H1 (cell line): ENCODE measurements around the gene PBX1. TPM values are rescaled to one million over a fixed set of nuclear protein-coding genes. Genes with fewer than 3 reads are reported as not detected.

Experiments
- CTCF ChIA-PET: fragments of 300-600 bp; sonication (Branson Sonifier 250); formaldehyde crosslinking; loops from one replicate; lab custom pipeline; 2021; ENCODE audit not compliant: partially characterized antibody; lab: Charles Lee
- POLR2A ChIA-PET: fragments of 300-600 bp; sonication (Branson Sonifier 250); formaldehyde crosslinking; loops from one replicate; lab custom pipeline; 2021; ENCODE audit warnings: inconsistent platforms; ENCODE audit not compliant: partially characterized antibody; lab: Charles Lee
- DNase-seq, 2 experiments: peaks; one replicate each; pipeline versions ENCODE4 v3.0.0 to v3.0.0-alpha.2; 2010 to 2022; ENCODE audit warnings: low spot score in 2 of 2, low read depth in 1 of 2, mixed read lengths in 1 of 2
- FAIRE-seq: peaks from 2 replicates; lab custom pipeline; 2011; peaks lifted over from hg19 to GRCh38; lab: Jason Lieb, UNC
- H2AFZ ChIP-seq: 2 replicates; pipeline ENCODE4 v1.8.1; 2012; ENCODE audit warnings: low read length, inconsistent platforms
- H2AK5ac ChIP-seq: 2 replicates; pipeline ENCODE4 v1.6.1; 2013; ENCODE audit warnings: low read depth, low read length
- H2BK120ac ChIP-seq: replicated peaks from 2 replicates; pipeline ENCODE3; 2013; ENCODE audit warnings: low read depth, low read length, inconsistent platforms
- H2BK12ac ChIP-seq: 2 replicates; pipeline ENCODE4 v1.6.1; 2013; ENCODE audit warnings: low read depth, low read length
- H2BK15ac ChIP-seq: 2 replicates; pipeline ENCODE4 v1.6.1; 2013; ENCODE audit warnings: low read length
- H2BK20ac ChIP-seq: 2 replicates; pipeline ENCODE4 v1.6.1; 2013; ENCODE audit warnings: low read length
- H2BK5ac ChIP-seq: 2 replicates; pipeline ENCODE4 v1.6.1; 2013; ENCODE audit warnings: low read depth, low read length
- H3K14ac ChIP-seq: 2 replicates; pipeline ENCODE4 v1.6.1; 2013; ENCODE audit warnings: inconsistent platforms; ENCODE audit not compliant: insufficient read length
- H3K18ac ChIP-seq: 2 replicates; pipeline ENCODE4 v1.6.1; 2013; ENCODE audit warnings: low read length; ENCODE audit errors: extremely low read depth
- H3K23ac ChIP-seq: 2 replicates; pipeline ENCODE4 v1.6.1; 2013; ENCODE audit warnings: inconsistent platforms; ENCODE audit not compliant: insufficient read length
- H3K23me2 ChIP-seq: 2 replicates; pipeline ENCODE4 v1.6.1; 2013; ENCODE audit warnings: low read depth, low read length
- H3K27ac ChIP-seq: 2 replicates; pipeline ENCODE4 v1.6.1; 2011; ENCODE audit warnings: low read depth, low read length, inconsistent platforms
- H3K27me3 ChIP-seq, 4 experiments: replicated peaks in 1 of 4; 1 replicate in 1 of 4; 2 replicates in 3 of 4; pipeline versions ENCODE4 v1.6.1 to v1.8.1; 2011 to 2013; ENCODE audit warnings: low read length in 3 of 4, mild to moderate bottlenecking in 3 of 4, inconsistent platforms in 2 of 4, mixed read lengths in 2 of 4, moderate library complexity in 1 of 4; ENCODE audit not compliant: control insufficient read depth in 3 of 4, insufficient read depth in 3 of 4; ENCODE audit errors: extremely low read depth in 1 of 4
- H3K36me3 ChIP-seq, 4 experiments: 2 replicates each; pipeline versions ENCODE4 v1.6.1 to v1.8.1; 2011 to 2013; ENCODE audit warnings: mild to moderate bottlenecking in 4 of 4, low read length in 3 of 4, moderate library complexity in 2 of 4, control low read depth in 1 of 4, inconsistent platforms in 1 of 4; ENCODE audit not compliant: insufficient read depth in 4 of 4, control insufficient read depth in 2 of 4
- H3K4ac ChIP-seq: replicated peaks from 2 replicates; pipeline ENCODE3; 2013; ENCODE audit warnings: low read length, low read depth, mixed read lengths, inconsistent platforms; ENCODE audit not compliant: insufficient read length
- H3K4me1 ChIP-seq, 4 experiments: replicated peaks in 1 of 4; 1 replicate in 1 of 4; 2 replicates in 3 of 4; pipeline versions ENCODE4 v1.6.1 to v1.8.1; 2011 to 2013; ENCODE audit warnings: low read length in 3 of 4, inconsistent platforms in 2 of 4, mixed read lengths in 1 of 4; ENCODE audit not compliant: insufficient read depth in 4 of 4, control insufficient read depth in 3 of 4
- H3K4me2 ChIP-seq, 2 experiments: 2 replicates each; pipeline versions ENCODE4 v1.6.1 to v1.8.1; 2011 to 2013; ENCODE audit warnings: low read depth in 2 of 2, low read length in 2 of 2, control low read depth in 1 of 2, inconsistent platforms in 1 of 2, mild to moderate bottlenecking in 1 of 2; ENCODE audit not compliant: insufficient read depth in 1 of 2
- H3K4me3 ChIP-seq, 4 experiments: fragments of 200-600, 300-600 bp in 1 of 4; sonication (generic), shearing (Covaris generic), sonication (Bioruptor Twin) in 1 of 4; 2 replicates each; pipeline versions ENCODE4 v1.5.1 to v1.8.1; 2011 to 2016; ENCODE audit warnings: low read length in 4 of 4, low read depth in 3 of 4, control low read depth in 2 of 4, inconsistent platforms in 2 of 4, mild to moderate bottlenecking in 2 of 4, mixed read lengths in 1 of 4, moderate library complexity in 1 of 4; ENCODE audit not compliant: insufficient read depth in 2 of 4; ENCODE audit errors: extremely low read depth in 1 of 4
- H3K56ac ChIP-seq: replicated peaks from 2 replicates; pipeline ENCODE3; 2013; ENCODE audit warnings: low read depth, mild to moderate bottlenecking, mixed read lengths, low read length, inconsistent platforms; ENCODE audit not compliant: insufficient read length
- H3K79me1 ChIP-seq: 2 replicates; pipeline ENCODE4 v1.6.1; 2013; ENCODE audit warnings: low read depth, low read length, control low read depth
- H3K79me2 ChIP-seq, 2 experiments: 2 replicates each; pipeline versions ENCODE4 v1.6.1 to v1.8.1; 2012 to 2013; ENCODE audit warnings: low read length in 2 of 2, mild to moderate bottlenecking in 2 of 2, inconsistent platforms in 1 of 2; ENCODE audit not compliant: insufficient read depth in 2 of 2, control insufficient read depth in 1 of 2
- H3K9ac ChIP-seq, 4 experiments: replicated peaks in 1 of 4; 1 replicate in 1 of 4; 2 replicates in 3 of 4; pipeline versions ENCODE4 v1.6.1 to v1.8.1; 2011 to 2013; ENCODE audit warnings: low read depth in 3 of 4, low read length in 3 of 4, control low read depth in 2 of 4, mild to moderate bottlenecking in 2 of 4, moderate library complexity in 2 of 4, inconsistent platforms in 1 of 4; ENCODE audit errors: extremely low read depth in 1 of 4
- H3K9me3 ChIP-seq, 2 experiments: 2 replicates each; pipeline versions ENCODE4 v1.6.1 to v1.8.1; 2012 to 2013; ENCODE audit warnings: mild to moderate bottlenecking in 2 of 2, moderate library complexity in 2 of 2, control low read depth in 1 of 2, inconsistent platforms in 1 of 2, low read depth in 1 of 2, low read length in 1 of 2, mixed read lengths in 1 of 2; ENCODE audit not compliant: insufficient read depth in 2 of 2
- H4K20me1 ChIP-seq, 2 experiments: replicated peaks in 1 of 2; 2 replicates each; pipeline versions ENCODE3 to v1.8.1; 2011 to 2013; ENCODE audit warnings: inconsistent platforms in 2 of 2, low read length in 2 of 2, mild to moderate bottlenecking in 1 of 2; ENCODE audit not compliant: insufficient read depth in 2 of 2, control insufficient read depth in 1 of 2
- H4K5ac ChIP-seq: 2 replicates; pipeline ENCODE4 v1.6.1; 2013; ENCODE audit warnings: low read length, low read depth, mixed read lengths, inconsistent platforms; ENCODE audit not compliant: insufficient read length
- H4K8ac ChIP-seq: 2 replicates; pipeline ENCODE4 v1.8.0; 2013; ENCODE audit warnings: mild to moderate bottlenecking, moderate library complexity, low read length, inconsistent platforms; ENCODE audit not compliant: insufficient read depth; ENCODE audit errors: extremely low read depth
- H4K91ac ChIP-seq: replicated peaks from 2 replicates; pipeline ENCODE3; 2013; ENCODE audit warnings: low read length, mixed read lengths, inconsistent platforms; ENCODE audit not compliant: insufficient read length
- ASH2L ChIP-seq: fragments of 200-600, 300-600 bp; sonication (generic); IDR thresholded peaks from one replicate; pipeline ENCODE4 v1.7.1; 2017; ENCODE audit warnings: low read length
- CBX8 ChIP-seq: fragments of 300-800, 300-1000 bp; sonication (generic); IDR thresholded peaks from 2 replicates; pipeline ENCODE4 v1.7.1; 2016; ENCODE audit warnings: low read depth, low read length, borderline replicate concordance
- CHD2 ChIP-seq: IDR thresholded peaks from 2 replicates; pipeline ENCODE4 v1.6.1; 2012; ENCODE audit warnings: low read length, improper control_type of control experiment
- GABPA ChIP-seq: IDR thresholded peaks from 2 replicates; pipeline ENCODE4 v1.6.1; 2011; ENCODE audit warnings: mild to moderate bottlenecking, low read length, moderate library complexity, borderline replicate concordance; ENCODE audit not compliant: insufficient read depth
- JUN ChIP-seq: IDR thresholded peaks from 2 replicates; pipeline ENCODE4 v1.6.1; 2011; ENCODE audit warnings: low read depth, mild to moderate bottlenecking, improper control_type of control experiment, low read length
- POLR2A ChIP-seq, 2 experiments: IDR thresholded peaks; 1 replicate in 1 of 2; 2 replicates in 1 of 2; pipeline ENCODE4 v1.6.1; 2011; ENCODE audit warnings: low read depth in 2 of 2, low read length in 2 of 2, mild to moderate bottlenecking in 2 of 2; ENCODE audit errors: control extremely low read depth in 1 of 2
- POLR2AphosphoS5 ChIP-seq: IDR thresholded peaks from 2 replicates; pipeline ENCODE4 v1.6.1; 2011; ENCODE audit warnings: low read depth, low read length
- POU5F1 ChIP-seq: IDR thresholded peaks from 2 replicates; pipeline ENCODE4 v1.6.1; 2011; ENCODE audit warnings: low read depth, mild to moderate bottlenecking, low read length, moderate library complexity
- RFX5 ChIP-seq: IDR thresholded peaks from 2 replicates; pipeline ENCODE4 v1.6.1; 2011; ENCODE audit warnings: low read depth, low read length, improper control_type of control experiment, borderline replicate concordance
- RXRA ChIP-seq: IDR thresholded peaks from 2 replicates; pipeline ENCODE4 v1.6.1; 2011; ENCODE audit warnings: low read depth, mild to moderate bottlenecking, low read length, moderate library complexity; ENCODE audit not compliant: insufficient read depth
- SIN3A ChIP-seq, 2 experiments: IDR thresholded peaks in 1 of 2; conservative IDR thresholded peaks in 1 of 2; 2 replicates each; pipeline ENCODE4 v1.6.1; 2011 to 2012; ENCODE audit warnings: low read length in 2 of 2, improper control_type of control experiment in 1 of 2, low read depth in 1 of 2, mild to moderate bottlenecking in 1 of 2
- SUZ12 ChIP-seq: fragments of 200-600 bp; sonication (generic); IDR thresholded peaks from 2 replicates; pipeline ENCODE4 v1.6.1; 2012; ENCODE audit warnings: mild to moderate bottlenecking, inconsistent platforms, low read length, moderate library complexity, mixed read lengths
- WGBS, 2 experiments: shearing (Covaris generic) in 1 of 2; methylation state at CpG; one replicate each; pipeline versions ENCODE4 v1.1.6 to v1.1.7; 2013 to 2015; ENCODE audit warnings: low lambda C conversion rate in 2 of 2, mixed read lengths in 2 of 2, inconsistent platforms in 1 of 2, low coverage in 1 of 2, missing lambda C conversion rate in 1 of 2; ENCODE audit not compliant: insufficient replicate concordance in 2 of 2, insufficient coverage in 1 of 2, insufficient read length in 1 of 2; ENCODE audit errors: extremely low coverage in 1 of 2, missing lambda C conversion rate in 1 of 2; 5-methylcytosine and 5-hydroxymethylcytosine counted together
- polyA plus RNA-seq, 7 experiments: library from polyadenylated mRNA; depleted of rRNA in 3 of 7; stranded (reverse) in 5 of 7; unstranded in 2 of 7; fragments of >200 nt in 5 of 7; fragments of 200-250 nt in 2 of 7; gene quantifications; 1 replicate in 5 of 7; 2 replicates in 1 of 7; 4 replicates in 1 of 7; pipeline versions ENCODE4 v1.2.1 to v1.2.3, GENCODE V29; 2011 to 2013; ENCODE audit warnings: missing spikeins in 2 of 7, mixed read lengths in 2 of 7
- total RNA-seq: library from RNA; stranded (reverse); fragmentation: NEBNext Ultra II Directional; extraction: Animal tissue kit (Norgen Biotek cat#: 25700); gene quantifications from 2 replicates; pipeline ENCODE4 v1.2.1, GENCODE V29; 2021
- TF ChIP-seq, protein P1 (sequence below): IDR thresholded peaks from 2 replicates; pipeline ENCODE4 v1.6.1; 2012; ENCODE audit warnings: low read length, inconsistent platforms

Gene PBX1
- total and polyA plus RNA-seq, 2 of the 8 experiments (the other 6 are each of a cell fraction or from before 2014, with no cell fraction given) = 87.4 to 124 TPM

DNA sequence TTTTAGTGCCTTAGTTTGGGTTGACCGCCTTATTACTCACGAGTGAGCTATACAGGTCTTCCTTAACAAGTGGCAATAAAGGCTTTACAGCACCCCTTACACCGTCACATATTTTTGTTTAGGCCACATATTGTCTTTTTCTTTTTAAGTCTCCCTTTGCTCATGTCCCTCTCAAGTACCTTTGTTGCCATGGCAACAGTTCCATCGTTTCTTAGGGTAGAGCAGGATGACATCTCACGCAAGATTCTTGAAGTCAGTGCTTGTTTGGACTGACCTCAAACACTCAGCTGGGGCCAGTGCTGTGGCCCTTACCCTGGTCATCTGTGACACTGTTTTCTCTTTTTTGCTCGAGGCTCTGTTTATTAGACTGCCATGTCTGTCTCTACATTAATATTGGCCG lies 69.8 kb downstream of the PBX1 start:
- Histone ChIP-seq H3K23ac (no peak overlapping the region), H3K4ac (no peak overlapping the region), H2BK5ac (no peak overlapping the region), H3K79me2 (peaks cover 3 to 99% of the 10 kb centered on the region in 2 experiments; a peak in 3 of 4 replicates), H4K5ac (no peak overlapping the region), H3K18ac (no peak overlapping the region), H3K4me3 (no peak overlapping the region), H3K56ac (no peak overlapping the region), H3K36me3 (peaks cover 0 to 9% (median 2%) of the 10 kb centered on the region in 4 experiments; a peak in 4 of 8 replicates), H3K4me2 (no peak overlapping the region), H4K8ac (no peak overlapping the region), H3K4me1 (peaks cover 0 to 12% (median 5%) of the 10 kb centered on the region in 4 experiments; a peak in 3 of 7 replicates), H3K79me1 (peaks cover 8% of the 10 kb centered on the region; the same call in 1 of the 2 replicates), H2AK5ac (no peak overlapping the region), H2BK20ac (no peak overlapping the region), H3K14ac (no peak overlapping the region), H3K27ac (no peak overlapping the region), H2BK120ac (no peak overlapping the region), H4K91ac (no peak overlapping the region), H3K23me2 (no peaks in the 10 kb centered on the region), H3K9me3 (no peaks in the 10 kb centered on the region), H4K20me1 (peaks cover 5 to 10% of the 10 kb centered on the region in 2 experiments), H3K9ac (no peak overlapping the region), H2BK15ac (no peak overlapping the region), H2BK12ac (no peak overlapping the region), H2AFZ (no peak overlapping the region), H3K27me3 (no peaks in the 10 kb centered on the region)
- ChIA-PET CTCF (interaction anchor here (0.6 to 1.5 kb wide), 5 partner anchors 10 to 433 kb away, joined by 3 to 6 read pairs (median 4); no protein-coding TSS in a partner anchor), POLR2A (interaction anchor here (0.6 kb wide), 1 partner anchor 45 kb away, joined by 3 read pairs; no protein-coding TSS in a partner anchor)
- DNase-seq = no peak
- 93% methylated on average over 7 of the region's 7 CpGs; no CpG with 5 or more reads in 1 of the 2 experiments for WGBS, 2 experiments
- no peak for FAIRE-seq
- TF ChIP-seq, protein P1, sequence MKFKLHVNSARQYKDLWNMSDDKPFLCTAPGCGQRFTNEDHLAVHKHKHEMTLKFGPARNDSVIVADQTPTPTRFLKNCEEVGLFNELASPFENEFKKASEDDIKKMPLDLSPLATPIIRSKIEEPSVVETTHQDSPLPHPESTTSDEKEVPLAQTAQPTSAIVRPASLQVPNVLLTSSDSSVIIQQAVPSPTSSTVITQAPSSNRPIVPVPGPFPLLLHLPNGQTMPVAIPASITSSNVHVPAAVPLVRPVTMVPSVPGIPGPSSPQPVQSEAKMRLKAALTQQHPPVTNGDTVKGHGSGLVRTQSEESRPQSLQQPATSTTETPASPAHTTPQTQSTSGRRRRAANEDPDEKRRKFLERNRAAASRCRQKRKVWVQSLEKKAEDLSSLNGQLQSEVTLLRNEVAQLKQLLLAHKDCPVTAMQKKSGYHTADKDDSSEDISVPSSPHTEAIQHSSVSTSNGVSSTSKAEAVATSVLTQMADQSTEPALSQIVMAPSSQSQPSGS = no peak
- TF ChIP-seq SIN3A (conservative IDR thresholded peaks at IDR 0.05 in 1 of 2, IDR thresholded peaks at IDR 0.05 in 1 of 2; ENCODE audit: low read depth in 1 of 2, low read length in 2 of 2) (no peak), JUN (no peak), CBX8 (no peak), RFX5 (no peak), ASH2L (no peak), POLR2AphosphoS5 (no peak), POLR2A (IDR thresholded peaks at IDR 0.05; ENCODE audit: control extremely low read depth in 1 of 2, low read depth in 2 of 2, low read length in 2 of 2) (no peak), POU5F1 (no peak), RXRA (no peak), CHD2 (no peak), GABPA (no peak), SUZ12 (no peak)
